A204.1 (cell line): ENCODE data around the gene SPDYE17.
"Not testable (repeated sequence)": the region's sequence is repeated elsewhere in the genome, so short reads cannot be mapped to it uniquely, and the experiment has no call there.

Experiments
- FAIRE-seq: peaks from 2 replicates; lab custom pipeline; 2012; peaks lifted over from hg19 to GRCh38; lab: Jason Lieb, UNC

SPDYE17 gene

DNA sequence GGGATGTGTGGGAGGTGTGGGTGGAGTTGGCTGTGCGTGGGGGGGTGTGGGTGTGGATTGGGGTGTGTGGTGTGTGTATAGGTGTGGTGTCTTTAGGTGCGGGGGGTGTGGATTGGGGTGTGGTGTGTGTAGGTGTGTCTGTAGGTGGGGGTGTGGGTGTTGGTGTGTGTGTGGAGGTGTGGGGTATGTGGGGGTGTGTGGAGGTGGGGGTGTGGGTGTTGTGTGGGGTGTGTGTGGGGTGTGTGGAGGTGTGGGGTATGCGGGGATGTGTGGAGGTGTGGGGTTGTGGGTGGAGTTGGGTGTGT, 33.9 kb downstream of the SPDYE17 start:
- no peak for FAIRE-seq

- no peak for FAIRE-seq
Measured at GRCh38 chr7:76997381-76998284, 34.5 kb downstream of the SPDYE17 start.

GRCh38 chr7:76996932-76997331, 35.2 kb downstream of the SPDYE17 start:
- not testable (repeated sequence) for FAIRE-seq

GRCh38 chr7:76994286-76994685, 37.9 kb downstream of the SPDYE17 start:
- FAIRE-seq = not testable (repeated sequence)

DNA sequence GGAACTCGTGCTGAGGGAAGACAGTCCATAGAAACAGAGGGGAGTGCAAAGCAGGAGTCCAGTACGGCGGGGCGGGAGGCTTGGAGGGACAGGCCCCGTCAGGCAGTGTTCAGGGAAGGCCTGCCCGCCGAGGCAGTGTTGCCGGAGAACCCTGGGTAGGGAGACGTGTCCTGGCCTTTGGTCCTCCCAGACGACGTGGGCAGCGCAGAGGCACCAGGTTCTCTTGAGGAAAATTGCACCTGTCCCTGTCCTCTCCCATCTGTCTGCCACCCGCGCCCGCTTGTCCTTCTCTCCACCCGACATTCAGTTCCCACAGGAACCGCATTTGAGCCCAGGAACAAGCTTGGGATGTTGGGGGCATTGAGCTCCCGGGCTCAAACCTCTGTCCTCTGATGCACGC, 38.3 kb downstream of the SPDYE17 start:
- not testable (repeated sequence) for FAIRE-seq

DNA sequence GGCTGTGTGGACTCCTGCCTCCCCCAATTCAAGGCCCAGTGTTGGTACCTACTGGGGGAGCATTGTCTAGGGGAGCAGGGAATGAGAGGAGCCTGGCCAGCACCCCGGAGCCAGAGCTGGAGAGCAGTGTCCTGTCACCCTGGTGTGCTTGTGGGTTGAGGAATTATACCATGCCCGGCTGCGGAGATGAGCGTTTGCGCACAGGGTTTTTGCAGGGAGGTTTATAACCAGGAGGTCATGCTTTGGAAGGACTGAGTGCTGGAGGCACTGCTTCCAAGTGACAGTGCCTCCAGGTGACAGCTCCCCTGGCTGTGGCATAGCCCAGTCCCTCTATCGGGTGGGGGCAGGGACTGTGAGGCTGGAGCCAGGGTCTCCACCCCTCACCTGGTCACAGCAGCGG, 39.3 kb downstream of the SPDYE17 start:
- not testable (repeated sequence) for FAIRE-seq

DNA sequence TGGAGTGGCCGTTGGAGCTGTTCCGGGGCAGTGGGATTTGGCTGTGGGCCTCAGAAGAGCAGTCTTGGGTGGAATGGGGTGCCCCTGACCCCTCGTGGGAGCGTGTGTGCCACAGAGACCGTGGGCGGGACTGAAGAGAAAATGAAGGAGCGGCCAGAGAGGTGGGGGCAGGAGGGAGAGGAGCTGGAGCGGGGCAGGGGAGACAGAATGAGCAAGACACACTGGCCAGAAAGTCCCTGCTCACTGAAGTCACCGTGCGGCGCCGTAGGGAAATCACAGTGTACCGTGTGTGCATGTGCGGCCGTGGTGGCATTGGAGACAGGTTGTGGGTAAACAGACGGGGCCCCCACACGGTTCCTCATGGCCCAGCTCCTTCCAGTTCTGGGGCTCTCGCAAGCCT, 40.0 kb downstream of the SPDYE17 start:
- not testable (repeated sequence) for FAIRE-seq

GRCh38 chr7:76990202-76990601, 42.0 kb downstream of the SPDYE17 start:
- not testable (repeated sequence) for FAIRE-seq

- not testable (repeated sequence) for FAIRE-seq
Measured at GRCh38 chr7:76985924-76986717, 46.0 kb downstream of the SPDYE17 start.

DNA sequence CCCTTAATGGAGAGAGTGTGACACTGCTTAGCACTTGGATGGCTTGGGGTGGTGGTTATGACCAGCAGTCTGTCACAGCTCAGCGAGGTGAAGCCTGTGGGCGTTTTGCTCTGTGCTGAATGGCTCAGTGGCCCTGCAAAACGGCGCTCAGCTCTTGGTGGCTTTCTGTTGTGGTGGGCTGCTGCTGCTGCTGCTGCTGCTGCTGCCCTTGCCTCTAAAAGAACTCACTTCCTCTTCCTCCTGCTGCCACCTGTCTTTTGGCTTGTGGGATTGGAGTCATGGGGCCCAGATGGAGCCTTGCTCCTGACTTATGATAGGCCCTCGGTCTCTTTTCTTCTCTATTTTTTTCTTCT, 47.4 kb downstream of the SPDYE17 start:
- not testable (repeated sequence) for FAIRE-seq

DNA sequence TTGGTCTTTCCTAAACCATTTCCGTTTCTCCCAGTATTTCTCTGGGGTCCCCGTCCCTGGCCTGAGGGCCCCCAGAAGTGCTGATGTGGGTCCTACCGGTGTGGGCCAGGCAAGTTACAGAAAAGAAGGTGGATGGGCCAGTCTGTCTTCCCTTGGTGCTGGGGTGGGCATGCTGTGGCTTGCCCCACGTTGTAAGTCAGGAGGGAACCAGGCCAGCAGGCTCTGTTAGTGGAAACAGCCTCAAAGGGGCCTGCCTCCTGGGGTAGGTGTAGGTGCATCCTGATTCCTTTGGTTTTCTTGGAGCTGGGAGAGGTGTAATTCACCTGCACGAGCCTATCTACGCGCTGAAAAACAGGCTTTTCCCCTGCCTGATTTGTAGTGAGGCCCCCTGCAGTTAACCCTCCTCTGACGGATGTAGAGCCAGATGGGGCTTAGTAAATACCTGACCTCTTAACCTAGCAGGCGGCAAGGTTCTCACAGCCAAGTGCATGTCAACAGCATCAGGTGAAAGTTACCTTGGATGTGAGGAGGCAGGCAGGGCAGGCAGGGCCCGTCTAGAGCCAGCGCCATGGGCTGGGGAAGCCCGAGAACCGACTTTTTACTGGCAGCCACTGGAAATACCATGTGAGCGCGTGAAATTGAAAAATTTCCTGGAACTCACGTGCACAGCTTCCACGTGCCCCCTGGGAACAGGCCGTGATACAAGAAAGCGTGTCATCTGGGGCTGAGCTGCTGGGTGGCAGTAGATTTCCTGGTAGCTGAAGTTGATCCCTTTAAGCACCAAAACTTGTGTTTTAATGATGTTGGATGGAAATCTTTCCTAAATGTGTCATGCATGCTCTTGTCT, 48.0 kb downstream of the SPDYE17 start:
- not testable (repeated sequence) for FAIRE-seq

DNA sequence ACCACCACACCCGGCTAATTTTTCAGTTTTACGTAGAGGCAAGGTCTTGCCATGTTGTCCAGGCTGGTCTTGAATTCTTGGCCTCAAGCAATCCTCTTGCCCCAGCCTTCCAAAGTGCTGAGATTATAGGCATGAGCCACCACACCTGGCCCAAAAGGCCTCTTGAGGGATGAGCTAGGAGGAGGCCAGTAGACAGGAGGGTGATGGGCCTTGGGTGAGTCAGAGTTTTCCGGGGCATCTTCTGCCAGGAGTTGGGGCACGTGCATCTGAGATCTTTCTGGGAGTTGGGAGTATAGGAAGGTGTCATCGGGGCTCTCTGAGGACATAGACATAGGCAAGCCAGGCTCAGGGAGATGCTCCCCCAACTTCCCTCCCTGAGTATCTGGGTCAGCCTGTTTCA, 48.8 kb downstream of the SPDYE17 start:
- not testable (repeated sequence) for FAIRE-seq

DNA sequence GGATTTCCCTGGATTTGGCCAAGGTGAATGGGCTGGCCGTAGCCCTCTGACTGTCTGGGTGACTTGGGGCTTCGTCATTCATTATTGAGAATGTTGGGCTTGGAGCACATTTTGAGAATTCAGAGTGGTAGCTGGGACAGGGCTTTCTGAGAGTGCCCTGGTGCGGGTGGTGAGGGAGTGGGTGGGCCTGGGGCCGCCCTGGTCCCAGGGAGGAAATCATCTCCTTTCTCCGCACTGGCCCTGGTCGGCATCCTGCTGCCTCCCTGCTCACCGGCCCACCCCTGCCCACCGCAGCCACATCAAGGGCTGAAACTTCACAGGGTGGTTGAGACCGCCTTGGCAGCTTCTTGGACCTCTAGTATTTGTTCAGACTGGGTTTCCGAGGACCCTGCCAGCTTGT, 49.7 kb downstream of the SPDYE17 start:
- FAIRE-seq = not testable (repeated sequence)

DNA sequence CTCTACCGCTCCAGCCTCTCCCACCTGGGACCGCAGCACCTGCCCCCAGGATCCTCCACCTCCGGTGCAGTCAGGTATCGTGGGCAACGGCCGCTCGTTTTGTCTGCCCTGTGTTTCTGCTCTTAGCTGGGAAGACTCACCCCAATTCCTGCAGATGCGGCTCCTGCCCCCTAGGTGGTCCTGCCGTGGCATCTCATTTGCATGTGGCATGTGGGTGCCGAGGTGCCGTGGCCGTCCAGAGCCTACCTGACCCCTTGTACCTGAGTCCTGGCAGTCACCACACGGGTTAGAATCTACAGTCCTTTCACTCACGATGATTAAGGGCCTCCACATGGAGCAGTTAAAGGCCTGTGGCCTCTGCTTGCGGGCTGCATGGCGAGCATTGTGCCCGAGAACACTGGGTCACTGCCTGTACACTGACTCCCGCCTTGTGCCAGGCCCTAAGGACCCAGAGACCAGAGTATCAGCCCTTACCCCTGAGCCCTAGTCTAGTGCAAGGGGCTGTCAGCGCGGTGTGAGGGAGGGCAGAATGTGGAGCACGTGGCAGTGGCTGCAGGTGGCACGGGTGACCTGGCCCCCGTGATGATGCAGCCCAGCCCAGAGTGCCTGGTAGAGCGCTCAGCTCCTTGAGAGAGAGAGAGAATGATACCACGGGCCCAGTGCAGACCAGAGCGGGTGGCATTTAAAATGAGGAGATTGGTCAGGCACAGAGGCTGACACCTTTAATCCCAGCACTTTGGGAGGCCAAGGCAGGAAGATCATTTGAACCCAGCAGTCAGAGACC, 50.8 kb downstream of the SPDYE17 start:
- not testable (repeated sequence) for FAIRE-seq

DNA sequence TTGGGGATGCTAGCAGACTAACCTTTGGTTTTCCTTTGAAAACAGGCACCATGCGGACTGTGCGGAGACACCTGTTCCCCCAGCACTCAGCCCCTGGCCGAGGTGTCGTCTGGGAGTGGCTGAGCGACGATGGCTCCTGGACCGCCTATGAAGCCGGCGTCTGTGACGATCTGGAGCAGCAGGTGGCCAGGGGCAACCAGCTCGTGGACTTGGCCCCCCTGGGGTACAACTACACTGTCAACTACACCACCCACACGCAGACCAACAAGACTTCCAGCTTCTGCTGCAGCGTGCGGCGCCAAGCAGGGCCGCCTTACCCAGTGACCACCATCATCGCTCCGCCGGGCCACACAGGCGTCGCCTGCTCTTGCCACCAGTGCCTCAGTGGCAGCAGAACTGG, 51.6 kb downstream of the SPDYE17 start:
- not testable (repeated sequence) for FAIRE-seq

DNA sequence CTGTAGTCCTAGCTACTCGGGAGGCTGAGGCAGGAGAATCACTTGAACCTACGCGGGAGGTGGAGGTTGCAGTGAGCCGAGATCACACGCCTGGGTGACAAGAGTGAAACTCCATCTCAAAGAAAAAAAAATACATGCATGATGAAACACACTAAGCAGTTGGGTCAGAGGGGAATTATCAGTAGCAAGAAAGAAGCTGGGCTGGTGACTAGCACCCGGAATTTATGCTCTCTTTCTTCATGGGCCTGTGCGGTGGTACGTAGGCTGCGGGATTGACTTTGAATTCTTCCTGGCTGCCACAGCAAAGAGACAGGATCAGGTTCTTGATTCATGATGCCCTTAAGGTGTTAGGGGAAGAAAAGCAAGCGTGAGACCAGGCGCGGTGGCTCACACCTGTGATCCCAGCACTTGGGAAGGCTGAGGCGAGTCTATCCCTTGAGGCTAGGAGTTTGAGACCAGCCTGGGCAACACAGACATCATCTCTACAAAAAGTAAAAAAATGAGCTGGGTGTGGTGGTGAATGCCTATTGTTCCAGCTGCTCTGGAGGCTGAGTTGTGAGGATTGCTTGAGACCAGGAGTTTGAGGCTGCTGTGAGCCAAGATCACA, 54.3 kb downstream of the SPDYE17 start:
- not testable (repeated sequence) for FAIRE-seq

GRCh38 chr7:76974793-76975579, 57.2 kb downstream of the SPDYE17 start:
- FAIRE-seq = not testable (repeated sequence)

GRCh38 chr7:76974336-76974735, 57.8 kb downstream of the SPDYE17 start:
- FAIRE-seq = not testable (repeated sequence)

DNA sequence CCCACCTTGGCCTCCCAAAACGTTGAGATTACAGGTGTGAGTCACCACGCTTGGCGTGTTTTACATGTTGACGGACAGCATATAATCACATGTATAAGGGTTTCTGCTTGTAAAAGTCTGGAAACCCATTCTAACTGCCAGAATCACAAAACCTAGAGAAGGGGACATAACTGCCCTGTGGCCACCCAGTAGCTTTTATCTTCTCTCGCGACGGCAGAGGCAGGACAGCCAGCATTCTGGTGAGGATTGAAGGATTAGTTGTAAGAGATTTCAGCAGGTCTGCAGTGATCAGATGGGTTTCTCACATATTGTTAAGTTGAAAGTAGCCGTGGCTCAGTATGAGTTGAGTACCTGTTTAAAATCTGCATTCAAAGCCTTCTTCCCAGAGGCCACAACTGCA, 59.8 kb downstream of the SPDYE17 start:
- not testable (repeated sequence) for FAIRE-seq
